Measurements from ENCODE around the gene XPNPEP1.

XPNPEP1 gene

DNA sequence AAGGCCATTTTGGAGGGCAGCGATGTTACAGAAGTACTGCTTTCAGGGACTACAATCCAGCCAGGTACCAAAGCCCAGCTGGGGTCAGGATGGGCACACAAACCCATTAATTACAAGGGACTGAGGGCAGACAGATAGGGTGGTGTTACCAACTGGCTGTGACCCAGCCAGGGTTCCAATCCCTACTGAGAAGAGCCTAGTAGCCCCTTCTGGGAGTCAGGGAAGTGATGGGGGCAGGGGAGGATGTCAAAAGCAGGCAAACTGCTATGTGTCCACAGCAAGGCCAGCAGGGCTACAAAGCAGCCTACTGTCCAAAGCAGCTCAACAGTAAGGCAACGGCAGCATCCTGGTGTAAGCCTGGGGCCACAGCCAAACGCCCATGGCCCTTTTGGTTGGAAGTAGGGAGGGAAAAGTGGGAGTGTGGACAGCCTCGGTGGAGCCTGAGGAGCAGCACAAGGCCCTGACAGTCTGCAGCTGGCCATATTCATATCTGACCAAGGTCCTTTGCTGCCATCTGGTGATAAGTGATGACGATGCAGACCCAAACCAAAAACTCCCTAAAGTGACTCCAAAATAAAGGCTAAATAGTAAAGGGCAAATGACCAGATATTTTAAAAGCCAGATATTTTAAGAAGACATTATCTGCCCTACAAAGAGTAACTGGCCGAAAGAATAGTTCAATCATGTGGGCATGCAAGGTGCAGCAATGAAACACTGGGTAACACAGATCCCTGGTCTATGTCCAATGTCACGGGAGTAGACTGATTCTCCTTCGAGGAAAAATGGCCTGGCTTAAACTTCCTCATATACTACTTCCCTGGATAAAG, 56.9 kb downstream of the XPNPEP1 start:
- TF ChIP-seq, protein P1, sequence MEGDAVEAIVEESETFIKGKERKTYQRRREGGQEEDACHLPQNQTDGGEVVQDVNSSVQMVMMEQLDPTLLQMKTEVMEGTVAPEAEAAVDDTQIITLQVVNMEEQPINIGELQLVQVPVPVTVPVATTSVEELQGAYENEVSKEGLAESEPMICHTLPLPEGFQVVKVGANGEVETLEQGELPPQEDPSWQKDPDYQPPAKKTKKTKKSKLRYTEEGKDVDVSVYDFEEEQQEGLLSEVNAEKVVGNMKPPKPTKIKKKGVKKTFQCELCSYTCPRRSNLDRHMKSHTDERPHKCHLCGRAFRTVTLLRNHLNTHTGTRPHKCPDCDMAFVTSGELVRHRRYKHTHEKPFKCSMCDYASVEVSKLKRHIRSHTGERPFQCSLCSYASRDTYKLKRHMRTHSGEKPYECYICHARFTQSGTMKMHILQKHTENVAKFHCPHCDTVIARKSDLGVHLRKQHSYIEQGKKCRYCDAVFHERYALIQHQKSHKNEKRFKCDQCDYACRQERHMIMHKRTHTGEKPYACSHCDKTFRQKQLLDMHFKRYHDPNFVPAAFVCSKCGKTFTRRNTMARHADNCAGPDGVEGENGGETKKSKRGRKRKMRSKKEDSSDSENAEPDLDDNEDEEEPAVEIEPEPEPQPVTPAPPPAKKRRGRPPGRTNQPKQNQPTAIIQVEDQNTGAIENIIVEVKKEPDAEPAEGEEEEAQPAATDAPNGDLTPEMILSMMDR (IDR thresholded peaks at IDR 0.05; ENCODE audit: insufficient read depth, low read depth, low read length, missing control alignments) = peak; percentile 39
- H3K4me3 ChIP-seq (ENCODE audit: low read length) = no peak overlapping the region
- no peak for DNase-seq (ENCODE audit: low read depth)

DNA sequence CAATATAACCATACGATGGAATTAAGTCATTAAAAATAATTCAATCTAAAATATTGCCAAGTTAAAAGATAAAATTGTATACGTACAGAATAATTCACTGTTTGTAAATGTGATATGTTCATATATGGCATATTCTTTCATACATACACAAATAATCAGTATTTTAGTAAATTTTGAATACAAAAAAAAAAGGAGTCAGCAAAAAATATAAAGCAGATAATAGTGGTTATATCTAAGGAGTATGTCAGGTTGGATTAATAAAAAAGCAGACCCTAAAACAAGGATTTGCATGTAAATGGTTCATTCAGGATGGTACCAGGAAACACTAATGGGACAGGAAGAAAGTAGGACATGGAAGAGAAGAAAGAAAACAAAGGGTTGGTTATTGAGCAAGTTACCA, 59.5 kb downstream of the XPNPEP1 start:
- TF ChIP-seq, protein P1 (IDR thresholded peaks at IDR 0.05; ENCODE audit: insufficient read depth, low read depth, low read length, missing control alignments) = no peak
- DNase-seq (ENCODE audit: low read depth) = no peak
- H3K4me3 ChIP-seq (ENCODE audit: low read length) = no peak overlapping the region

DNA sequence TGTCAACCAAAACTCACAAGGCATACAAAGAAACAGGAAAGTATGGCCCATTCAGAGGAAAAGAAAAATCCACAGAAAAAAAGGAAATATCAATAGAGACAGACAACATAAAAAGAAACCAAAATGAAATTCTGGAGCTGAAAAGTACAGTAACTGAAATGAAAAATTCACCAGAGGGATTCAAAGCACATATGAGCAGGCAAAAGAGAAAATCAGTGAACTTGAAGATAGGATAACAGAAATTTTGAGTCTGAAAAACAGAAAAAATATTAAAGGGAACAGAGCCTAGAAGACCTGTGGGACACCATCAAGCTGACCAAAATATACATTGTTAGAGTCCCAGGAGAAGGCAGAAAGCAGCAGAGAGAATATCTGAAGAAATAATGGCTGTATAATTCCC, 60.6 kb downstream of the XPNPEP1 start:
- DNase-seq (ENCODE audit: low read depth) = no peak
- no peak overlapping the region for H3K4me3 ChIP-seq (ENCODE audit: low read length)
- TF ChIP-seq, protein P1 (IDR thresholded peaks at IDR 0.05; ENCODE audit: insufficient read depth, low read depth, low read length, missing control alignments) = no peak

DNA sequence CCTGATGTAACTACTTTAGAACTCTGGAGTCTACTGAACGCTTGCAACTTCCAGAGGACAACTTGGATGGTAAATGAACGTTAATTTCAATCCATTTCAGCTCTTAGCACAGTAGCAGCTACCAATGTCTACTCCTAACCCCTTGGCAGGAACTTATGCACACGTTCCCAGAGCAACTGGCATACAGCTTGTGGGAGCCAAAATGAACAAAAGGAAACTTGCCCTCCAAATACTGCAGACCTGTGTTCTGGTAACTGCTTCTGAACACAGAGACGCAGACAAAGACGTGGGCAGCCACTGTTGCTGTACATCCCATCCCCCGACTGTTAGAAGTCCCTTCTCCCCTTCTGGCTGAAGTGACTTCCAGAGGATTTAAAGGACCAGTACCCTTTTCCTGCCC, 61.3 kb downstream of the XPNPEP1 start:
- no peak overlapping the region for H3K4me3 ChIP-seq (ENCODE audit: low read length)
- DNase-seq (ENCODE audit: low read depth) = no peak
- TF ChIP-seq, protein P1 (IDR thresholded peaks at IDR 0.05; ENCODE audit: insufficient read depth, low read depth, low read length, missing control alignments) = no peak

DNA sequence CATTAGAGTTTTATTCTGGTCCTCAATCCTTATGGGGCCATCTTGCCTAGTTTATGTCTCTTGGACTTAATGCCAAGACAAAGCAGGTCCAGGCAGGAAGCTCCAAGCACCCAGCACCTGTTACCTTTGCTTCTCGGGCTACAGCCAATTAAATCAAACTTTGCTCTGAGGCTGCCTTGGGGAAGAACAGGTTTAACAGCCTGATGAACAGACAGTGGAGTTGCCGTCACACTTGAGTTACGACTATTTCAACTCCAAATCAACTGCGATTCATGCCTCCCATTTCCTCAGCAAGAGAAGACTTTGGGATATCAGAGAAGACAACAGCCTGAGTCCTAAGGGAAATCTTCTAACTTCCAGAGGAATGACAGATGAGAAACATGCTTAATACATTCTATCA, 62.2 kb downstream of the XPNPEP1 start:
- TF ChIP-seq, protein P1 (IDR thresholded peaks at IDR 0.05; ENCODE audit: insufficient read depth, low read depth, low read length, missing control alignments) = no peak
- DNase-seq (ENCODE audit: low read depth) = peak; percentile 75
- no peak overlapping the region for H3K4me3 ChIP-seq (ENCODE audit: low read length)

DNA sequence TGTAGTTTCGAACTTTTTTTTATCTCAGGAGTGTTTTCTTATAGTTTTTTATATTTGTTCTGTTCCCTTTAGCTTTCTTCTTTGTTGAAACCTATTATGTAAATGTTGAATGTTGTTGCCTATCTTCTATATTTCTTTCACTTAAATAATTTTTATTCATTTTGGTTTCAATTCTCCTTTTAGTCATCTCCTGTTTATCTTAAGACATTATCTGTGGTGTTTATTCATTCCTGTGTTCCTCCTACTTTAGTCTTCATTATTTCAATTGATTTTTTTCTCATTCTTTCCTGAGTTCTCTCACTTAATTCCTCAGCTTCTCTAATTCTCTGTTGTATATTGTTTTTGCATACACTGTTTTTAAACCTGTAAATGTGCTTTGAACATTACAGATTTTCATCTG, 64.1 kb downstream of the XPNPEP1 start:
- DNase-seq (ENCODE audit: low read depth) = no peak
- H3K4me3 ChIP-seq (ENCODE audit: low read length) = no peak overlapping the region
- TF ChIP-seq, protein P1 (IDR thresholded peaks at IDR 0.05; ENCODE audit: insufficient read depth, low read depth, low read length, missing control alignments) = no peak

DNA sequence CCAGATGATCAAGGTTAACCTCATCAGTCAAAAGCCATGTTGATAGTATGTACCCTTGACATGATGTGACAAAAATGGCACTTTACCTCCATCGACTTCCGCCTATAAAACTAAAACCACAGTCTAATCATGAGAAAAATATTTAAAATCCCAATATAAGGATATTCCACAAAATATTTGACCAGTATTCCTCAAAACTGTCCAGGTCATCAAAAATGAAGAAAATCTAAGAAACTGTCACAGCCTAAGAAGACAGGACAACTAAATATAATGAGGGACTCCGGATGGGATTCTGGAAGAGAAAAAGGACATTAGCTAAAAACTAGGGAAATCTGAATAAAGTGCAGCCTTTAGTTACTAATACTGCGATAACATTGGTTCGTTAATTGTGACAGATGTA, 67.6 kb downstream of the XPNPEP1 start:
- TF ChIP-seq, protein P1 (IDR thresholded peaks at IDR 0.05; ENCODE audit: insufficient read depth, low read depth, low read length, missing control alignments) = no peak
- DNase-seq (ENCODE audit: low read depth) = no peak
- no peak overlapping the region for H3K4me3 ChIP-seq (ENCODE audit: low read length)
